GM19023 (cell line): ENCODE data around the gene TUT7.
"Not testable (repeated sequence)": the region's sequence is repeated elsewhere in the genome, so short reads cannot be mapped to it uniquely, and the experiment has no call there.

Experiments used
- ATAC-seq: cut with Tn5 transposase; IDR thresholded peaks from one replicate; pipeline ENCODE4 v1.9.1; 2021; ENCODE audit warnings: mild to moderate bottlenecking, moderate library complexity; ENCODE audit not compliant: unreplicated experiment

TUT7 gene

GRCh38 chr9:86349271-86349670 is 4.9 kb downstream of the TUT7 start:
- ATAC-seq = no peak

- no peak for ATAC-seq
Observed at GRCh38 chr9:86347991-86348390, 6.2 kb downstream of the TUT7 start.

GRCh38 chr9:86344818-86345217 is 9.4 kb downstream of the TUT7 start:
- no peak for ATAC-seq

- no peak for ATAC-seq
Observed at GRCh38 chr9:86342269-86342668, 11.9 kb downstream of the TUT7 start.

- no peak for ATAC-seq
Observed at GRCh38 chr9:86341007-86341491, 13.2 kb downstream of the TUT7 start.

GRCh38 chr9:86340356-86341006 is 13.7 kb downstream of the TUT7 start:
- no peak for ATAC-seq

GRCh38 chr9:86337469-86338108 is 16.6 kb downstream of the TUT7 start:
- ATAC-seq = no peak

GRCh38 chr9:86336058-86336457 is 18.2 kb downstream of the TUT7 start:
- no peak for ATAC-seq

GRCh38 chr9:86333651-86334050 is 20.6 kb downstream of the TUT7 start:
- no peak for ATAC-seq

- ATAC-seq = no peak
Observed at GRCh38 chr9:86330186-86330585, 24.0 kb downstream of the TUT7 start.

GRCh38 chr9:86329649-86330048 is 24.6 kb downstream of the TUT7 start:
- ATAC-seq = no peak

- ATAC-seq = no peak
Observed at GRCh38 chr9:86328156-86328555, 26.1 kb downstream of the TUT7 start.

- no peak for ATAC-seq
Observed at GRCh38 chr9:86326536-86326935, 27.7 kb downstream of the TUT7 start.

GRCh38 chr9:86324901-86325300 is 29.3 kb downstream of the TUT7 start:
- ATAC-seq = no peak

- ATAC-seq = no peak
Observed at GRCh38 chr9:86324308-86324707, 29.9 kb downstream of the TUT7 start.

- no peak for ATAC-seq
Observed at GRCh38 chr9:86322973-86323644, 31.1 kb downstream of the TUT7 start.

- no peak for ATAC-seq
Observed at GRCh38 chr9:86321373-86321772, 32.8 kb downstream of the TUT7 start.

- no peak for ATAC-seq
Observed at GRCh38 chr9:86318187-86318586, 36.0 kb downstream of the TUT7 start.

GRCh38 chr9:86315078-86315477 is 39.1 kb downstream of the TUT7 start:
- ATAC-seq = no peak

GRCh38 chr9:86312959-86313358 is 41.3 kb downstream of the TUT7 start:
- not testable (repeated sequence) for ATAC-seq

- no peak for ATAC-seq
Observed at GRCh38 chr9:86308687-86309086, 45.5 kb downstream of the TUT7 start.

GRCh38 chr9:86304236-86304730 is 49.9 kb downstream of the TUT7 start:
- ATAC-seq = no peak
